GDM1 (cell line): ENCODE results near the gene PFDN1.

Experiments used
- DNase-seq: peaks from one replicate; lab custom pipeline; 2025; lab: John Stamatoyannopoulos, UW

PFDN1 gene

DNA sequence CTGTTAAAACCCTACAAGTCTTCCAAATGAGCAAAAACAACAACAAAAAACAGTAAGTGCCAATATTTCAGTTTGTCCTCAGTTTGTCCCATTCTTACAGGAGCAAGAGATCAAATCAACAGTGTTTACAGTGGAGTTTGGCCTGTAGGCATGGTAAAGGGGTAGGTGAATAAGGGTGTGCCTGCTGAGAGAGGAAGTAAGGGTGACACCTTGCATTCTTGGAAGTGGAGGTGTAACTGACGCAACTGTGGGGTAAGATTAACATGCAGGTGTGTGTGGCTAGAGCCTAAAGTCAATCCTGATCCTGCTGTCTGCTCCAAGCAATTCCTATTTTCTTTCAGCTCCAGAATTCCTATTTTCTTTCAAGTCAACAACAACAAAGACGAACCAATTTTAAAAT, 43.4 kb downstream of the PFDN1 start:
- DNase-seq: no peak

GRCh38 chr5:140258873-140259272, 44.0 kb downstream of the PFDN1 start:
- no peak for DNase-seq

- DNase-seq: no peak
These were observed 44.9 kb downstream of the PFDN1 start for GRCh38 chr5:140258016-140258415.

DNA sequence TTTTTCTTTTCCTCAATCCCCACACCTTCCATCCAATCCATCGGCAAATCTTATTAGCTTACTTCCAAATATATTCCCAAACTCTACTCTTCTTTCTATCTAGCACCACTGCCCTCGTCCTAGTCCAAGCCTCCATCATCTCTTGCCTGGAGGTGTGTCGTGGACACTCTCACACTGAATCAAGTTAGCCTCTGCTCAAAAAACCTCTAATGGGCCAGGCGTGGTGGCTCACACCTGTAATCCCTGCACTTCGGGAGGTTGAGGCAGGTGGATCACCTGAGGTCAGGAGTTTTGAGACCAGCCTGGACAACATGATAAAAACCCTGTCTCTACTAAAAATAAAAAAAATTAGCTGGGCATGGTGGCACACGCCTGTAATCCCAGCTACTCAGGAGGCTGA, 46.2 kb downstream of the PFDN1 start:
- no peak for DNase-seq

- no peak for DNase-seq
These were observed 47.3 kb downstream of the PFDN1 start for GRCh38 chr5:140255460-140256157.

- no peak for DNase-seq
These were observed 48.9 kb downstream of the PFDN1 start for GRCh38 chr5:140253985-140254384.

GRCh38 chr5:140252470-140253126, 50.3 kb downstream of the PFDN1 start:
- no peak for DNase-seq

DNA sequence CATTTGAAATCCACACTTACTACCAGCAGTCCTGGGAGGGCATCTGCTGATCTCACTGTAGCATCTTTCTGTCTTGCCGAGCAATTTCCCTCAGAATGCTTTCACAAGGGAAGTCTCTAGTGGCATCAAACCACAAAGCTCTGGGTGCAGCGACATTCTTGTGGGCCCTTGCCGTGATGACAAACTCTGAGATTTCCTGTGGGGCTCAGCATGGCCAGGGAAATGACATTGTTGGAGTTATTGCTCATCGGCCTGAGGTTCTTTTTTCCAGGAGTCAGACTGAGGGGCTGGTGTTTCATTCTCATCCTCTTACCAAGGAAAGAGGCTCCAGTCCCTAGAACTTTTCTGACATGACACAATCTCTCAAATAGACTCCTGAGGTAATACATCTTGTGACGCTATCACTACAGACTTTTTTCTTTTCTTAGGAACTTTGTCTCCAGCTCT, 51.4 kb downstream of the PFDN1 start:
- peak; percentile 61 for DNase-seq

GRCh38 chr5:140250386-140250785, 52.5 kb downstream of the PFDN1 start:
- no peak for DNase-seq

DNA sequence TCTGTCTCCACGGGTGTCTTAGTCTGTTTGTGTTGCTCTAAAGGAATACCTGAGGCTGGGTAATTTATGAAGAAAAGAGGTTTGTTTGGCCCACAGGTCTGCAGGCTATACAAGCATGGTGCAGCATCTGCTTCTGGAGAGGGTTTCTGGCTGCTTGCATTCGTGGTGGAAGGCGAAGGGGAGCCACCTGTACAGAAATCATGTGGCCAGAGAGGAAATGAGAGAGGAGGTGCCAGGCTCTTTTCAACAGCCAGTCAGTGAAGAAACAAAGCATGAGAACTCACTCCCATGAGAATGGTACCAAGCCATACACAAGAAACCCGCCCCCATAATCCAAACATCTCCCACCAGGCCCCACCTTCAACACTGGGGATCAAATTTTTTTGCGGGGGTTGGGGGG, 53.4 kb downstream of the PFDN1 start:
- no peak for DNase-seq

- DNase-seq: no peak
These were observed 54.5 kb downstream of the PFDN1 start for GRCh38 chr5:140248414-140248813.

DNA sequence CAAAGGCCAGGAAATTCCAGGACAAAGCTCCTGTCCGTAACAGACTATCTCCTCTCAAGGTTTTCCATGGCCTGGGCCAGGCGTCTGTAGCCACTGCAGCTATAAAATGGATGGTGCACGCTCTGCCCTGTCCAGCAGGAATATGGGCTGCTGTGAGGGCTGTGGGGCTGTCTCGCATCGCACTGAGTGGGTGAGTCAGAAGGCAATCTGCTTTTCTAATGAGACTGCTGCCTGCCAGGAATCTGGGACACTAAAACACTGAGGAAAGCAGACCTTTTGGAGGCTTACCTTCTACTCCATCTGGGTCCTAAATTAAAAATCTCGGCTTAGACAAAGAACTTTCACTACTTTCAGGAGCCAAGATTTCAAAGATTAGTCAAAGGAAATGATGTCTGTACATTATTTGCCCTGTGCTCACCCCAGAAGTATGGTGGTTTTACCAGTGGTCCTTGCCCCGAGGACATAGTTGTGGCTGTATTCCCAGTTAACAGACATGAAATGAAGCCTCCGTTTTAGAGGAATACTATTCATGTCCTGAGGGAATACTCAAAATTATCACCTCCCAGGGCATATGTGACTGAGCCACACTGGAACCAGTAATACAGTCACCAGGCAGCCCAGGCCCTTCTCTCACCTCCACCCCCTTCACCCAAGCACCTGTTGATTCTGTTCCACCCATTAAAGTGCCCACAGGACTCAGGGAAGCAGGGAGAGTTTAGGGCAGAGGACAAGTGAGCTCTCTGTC, 56.4 kb downstream of the PFDN1 start:
- DNase-seq: no peak

DNA sequence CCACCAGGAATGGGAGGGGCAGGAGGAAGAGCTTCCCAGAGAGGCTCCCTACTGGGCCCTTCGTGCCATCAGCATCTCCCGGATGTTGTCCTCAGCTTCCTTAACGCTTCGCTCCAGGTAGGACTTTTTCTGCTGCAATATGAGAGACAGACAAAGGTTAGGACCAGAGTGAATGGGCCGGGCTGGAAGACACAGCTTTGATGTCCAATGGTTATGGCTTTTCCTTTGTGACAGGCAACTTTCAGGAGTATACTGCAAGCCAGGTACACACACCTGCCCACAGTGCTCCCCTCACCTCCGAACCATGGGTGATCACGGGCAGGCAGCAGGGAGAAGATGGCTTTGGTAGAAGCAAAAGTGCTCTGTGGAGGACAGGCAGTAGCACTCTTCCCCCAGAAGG, 57.0 kb downstream of the PFDN1 start:
- no peak for DNase-seq

DNA sequence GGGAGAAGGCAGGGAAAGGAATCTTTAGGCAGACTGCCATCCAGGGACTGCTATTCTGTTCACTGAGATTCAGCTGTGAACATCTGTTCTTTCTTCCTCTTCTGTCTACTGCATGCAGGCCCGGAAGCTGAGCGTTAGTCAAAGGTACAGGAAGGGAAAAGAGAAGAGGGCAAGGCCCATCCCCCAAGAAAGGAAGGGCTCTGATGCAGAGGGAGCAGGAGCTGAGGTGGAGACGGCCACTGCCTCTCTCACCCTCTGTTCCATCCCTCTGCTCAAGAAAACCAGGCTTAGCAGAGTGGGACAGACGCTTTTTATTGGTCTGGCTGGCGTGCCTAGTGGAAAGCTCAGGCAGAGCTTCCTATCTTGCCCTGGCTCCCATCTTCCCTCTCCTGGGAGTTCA, 57.6 kb downstream of the PFDN1 start:
- peak; percentile 3 for DNase-seq

GRCh38 chr5:140244525-140245025, 58.3 kb downstream of the PFDN1 start:
- DNase-seq: peak; percentile 50

GRCh38 chr5:140243706-140244250, 59.1 kb downstream of the PFDN1 start:
- DNase-seq: no peak

DNA sequence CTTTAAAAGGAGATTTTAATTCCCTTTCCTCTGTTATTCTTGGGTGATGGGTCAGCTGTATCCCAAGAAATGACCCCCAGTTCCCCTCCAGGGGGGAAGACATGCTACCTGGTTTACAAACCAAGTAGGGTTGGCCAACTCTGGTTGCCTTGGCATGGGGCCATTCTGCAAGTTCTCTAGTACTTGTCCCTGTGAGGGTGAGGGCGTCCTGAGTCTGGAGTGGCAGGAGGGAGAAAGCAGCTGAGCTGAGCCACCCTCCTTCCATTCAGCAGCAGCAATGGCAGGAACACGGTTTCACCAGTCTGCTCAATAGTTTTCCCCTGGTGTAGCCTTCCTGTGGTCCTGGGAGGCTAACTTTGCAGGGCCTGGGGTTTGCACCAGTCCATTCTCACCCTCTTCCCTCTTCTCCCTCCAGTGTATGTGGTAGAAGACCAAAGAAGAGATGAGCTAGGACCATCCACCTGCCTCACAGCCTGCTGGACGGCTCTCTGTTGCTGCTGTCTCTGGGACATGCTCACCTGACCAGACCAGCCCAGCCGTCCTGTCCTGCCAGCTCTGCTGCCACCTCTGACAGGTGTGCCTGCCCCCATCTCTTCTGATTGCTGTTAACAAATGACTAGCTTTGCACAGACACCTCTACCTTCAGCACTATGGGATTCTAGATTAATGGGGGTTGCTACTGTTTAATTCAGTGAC, 59.9 kb downstream of the PFDN1 start:
- DNase-seq: no peak

GRCh38 chr5:140242099-140242498, 60.8 kb downstream of the PFDN1 start:
- DNase-seq: no peak

DNA sequence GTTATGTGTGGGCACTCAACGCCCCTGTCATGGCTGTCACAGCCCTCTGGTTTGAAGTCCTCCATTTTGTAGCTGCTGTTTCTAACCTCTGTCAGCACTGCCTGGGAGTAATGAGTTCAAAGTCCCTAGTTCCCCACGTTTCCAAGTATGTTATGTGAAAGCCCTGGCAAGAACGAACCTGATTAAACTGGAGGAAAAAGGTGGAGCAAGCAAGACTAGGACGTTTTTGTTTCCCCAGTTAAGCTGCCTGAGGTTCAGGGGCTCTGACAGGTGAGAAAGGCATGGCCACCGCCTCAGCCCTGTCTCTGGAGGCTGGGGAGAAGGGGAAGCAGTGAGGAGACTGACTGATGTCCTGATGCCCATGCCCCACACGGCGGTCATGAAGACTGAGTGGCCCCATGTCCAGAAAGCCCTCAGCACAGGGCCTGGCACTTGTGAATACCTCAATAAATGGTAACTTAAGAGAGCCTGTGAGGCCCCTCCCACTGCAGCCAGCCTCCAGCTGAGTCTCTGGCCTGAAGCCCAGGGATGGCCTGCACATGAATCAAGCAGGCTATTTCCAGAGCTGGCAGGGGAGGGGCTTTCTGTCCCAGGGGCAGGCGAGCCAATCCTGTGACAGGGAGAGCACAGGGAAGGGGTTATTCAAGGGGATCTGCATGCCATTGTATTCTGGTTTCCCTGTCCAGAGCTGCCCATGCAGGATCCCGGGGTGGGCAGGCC, 61.8 kb downstream of the PFDN1 start:
- DNase-seq: no peak

GRCh38 chr5:140239939-140240700, 62.8 kb downstream of the PFDN1 start:
- peak; percentile 3 for DNase-seq

DNA sequence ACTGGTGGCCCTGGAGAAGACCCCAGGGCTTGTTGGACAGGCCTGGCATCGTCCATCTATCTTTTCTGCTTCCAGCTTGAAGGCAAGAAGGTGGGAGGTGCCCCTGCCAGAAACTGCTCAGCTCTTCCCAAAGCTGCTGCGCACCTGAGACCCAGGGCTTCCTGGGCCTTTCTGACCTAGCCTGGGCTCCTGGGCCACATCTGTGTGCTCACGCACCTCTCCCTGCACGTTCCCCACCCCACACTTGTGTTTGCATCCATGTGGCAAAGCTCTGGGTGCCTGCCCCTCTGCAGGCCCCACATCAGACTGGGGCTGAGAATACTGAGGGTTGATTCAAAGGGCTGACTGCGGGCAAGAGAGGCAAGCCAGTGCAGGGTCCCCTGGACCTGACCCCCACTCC, 63.4 kb downstream of the PFDN1 start:
- no peak for DNase-seq
